HG03108 (cell line): Measurements from ENCODE around the gene DARS1.

Experiments
- ATAC-seq: cut with Tn5 transposase; IDR thresholded peaks from one replicate; pipeline ENCODE4 v1.9.1; 2021; ENCODE audit warnings: moderate library complexity; ENCODE audit not compliant: unreplicated experiment

Gene DARS1

DNA sequence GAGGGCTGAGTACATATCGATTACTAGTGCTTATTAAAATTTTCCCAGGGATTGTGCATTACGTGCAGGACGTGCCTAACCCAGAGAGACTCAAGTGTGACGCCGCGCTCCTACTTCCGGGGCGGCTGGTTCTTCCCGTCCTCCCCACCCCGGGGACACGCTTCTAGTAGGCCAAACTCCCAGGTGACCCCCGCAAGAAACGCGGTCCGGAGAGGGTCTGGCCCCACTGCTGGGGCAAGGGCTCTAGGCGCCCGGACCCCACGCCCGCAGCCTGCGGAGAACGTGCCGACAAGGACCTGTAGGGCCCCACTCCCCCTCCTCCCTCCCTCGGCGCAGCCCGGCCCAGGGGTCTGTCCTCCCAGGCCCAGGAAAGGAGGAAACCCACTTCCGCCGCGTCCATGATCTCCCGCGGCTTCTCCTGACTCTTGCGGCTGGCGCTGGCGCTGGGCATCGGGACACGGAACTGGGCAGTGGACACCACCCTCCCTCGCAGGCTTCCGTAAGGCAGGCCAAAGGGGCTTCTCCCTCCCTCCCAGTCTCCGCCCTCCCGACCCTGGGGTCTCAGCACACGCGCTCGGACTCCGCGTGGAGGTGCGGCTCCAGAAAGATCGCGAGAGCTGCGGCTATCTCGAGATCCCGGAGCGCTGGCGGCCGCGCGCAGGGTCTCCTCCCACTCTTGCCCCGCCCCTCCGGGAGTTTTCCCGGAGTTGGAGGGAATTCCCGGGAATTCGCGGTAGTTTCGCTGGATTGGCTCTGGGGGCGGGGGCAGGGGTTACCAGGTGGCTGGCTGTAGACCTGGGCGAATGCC is at the start of gene DARS1:
DARS1 (minus strand) TSS at position 609 of the 808 bp plus-strand sequence; CDS start at position 451, 158 bp downstream.
- ATAC-seq, result peak; percentile 71

DNA sequence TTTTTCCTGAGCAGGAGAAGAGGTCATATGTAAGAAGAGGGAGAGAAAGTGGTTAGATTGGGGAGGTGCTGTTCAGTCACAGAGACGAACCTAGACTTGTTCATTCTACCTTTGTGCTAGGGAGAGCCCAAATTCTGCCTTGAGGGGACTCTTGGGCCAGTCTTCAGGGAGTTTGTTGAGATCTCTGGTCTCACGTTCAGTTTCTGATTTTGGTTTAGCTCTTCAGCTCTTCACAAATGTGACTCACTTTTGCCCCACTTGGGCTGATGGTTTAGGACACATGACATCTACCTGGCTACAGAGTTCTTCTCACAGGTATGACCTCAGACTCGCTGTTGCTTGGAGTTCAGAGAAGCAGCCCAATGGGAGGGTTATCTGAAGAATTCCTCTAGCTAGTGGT is 49.2 kb upstream of the DARS1 start:
- no peak for ATAC-seq

DNA sequence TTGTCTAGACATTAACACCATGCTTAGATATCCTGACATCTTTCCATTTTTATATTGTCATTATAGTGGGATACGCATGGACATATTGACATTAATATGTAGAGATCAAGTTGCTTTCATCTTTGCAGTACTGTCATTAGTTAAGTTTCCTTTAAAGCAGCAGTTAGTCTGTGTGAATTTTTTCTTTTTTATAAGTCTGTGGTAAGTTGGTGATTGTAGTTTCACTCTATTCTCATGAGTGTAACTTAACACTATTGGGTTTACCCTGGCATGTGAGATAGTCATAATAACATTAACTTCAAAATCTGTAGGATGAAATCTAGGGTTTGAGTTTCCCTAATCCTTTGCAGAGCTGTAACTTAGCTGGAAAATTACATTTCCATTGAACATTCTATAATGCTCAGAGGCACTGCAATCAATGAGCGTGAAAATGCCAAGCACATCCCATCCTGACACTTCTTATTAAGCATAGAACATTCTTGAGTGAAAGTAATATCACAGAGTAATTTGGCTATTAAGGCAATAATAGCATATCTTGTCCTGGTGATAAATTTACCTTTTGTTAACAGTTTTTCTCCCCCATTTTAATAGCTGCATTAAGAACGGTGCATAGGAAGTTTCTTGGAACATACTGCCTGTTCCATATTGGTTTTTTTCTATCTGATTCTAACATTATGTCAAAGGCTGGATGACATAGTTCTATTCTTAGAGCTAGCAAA is 47.5 kb upstream of the DARS1 start:
- no peak for ATAC-seq

DNA sequence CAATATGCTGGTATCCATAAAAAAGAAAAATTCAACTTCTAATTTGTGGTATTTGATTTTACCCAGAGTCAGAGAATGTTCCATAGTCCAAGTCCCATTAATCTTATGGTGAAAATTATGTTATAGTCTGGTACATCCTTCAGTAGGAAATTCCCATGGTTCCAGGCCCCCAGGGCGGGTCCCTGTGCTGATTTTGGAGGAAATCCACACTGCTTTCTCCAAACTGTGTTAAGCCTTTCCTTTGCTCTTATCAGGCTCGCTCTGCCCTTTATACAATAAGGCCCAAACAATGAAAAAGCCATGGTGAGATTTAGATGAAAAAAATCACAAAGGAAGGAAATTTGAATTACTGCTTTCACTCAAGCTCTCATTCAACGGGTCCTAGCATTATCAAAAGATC is 46.8 kb upstream of the DARS1 start:
- ATAC-seq, result no peak

DNA sequence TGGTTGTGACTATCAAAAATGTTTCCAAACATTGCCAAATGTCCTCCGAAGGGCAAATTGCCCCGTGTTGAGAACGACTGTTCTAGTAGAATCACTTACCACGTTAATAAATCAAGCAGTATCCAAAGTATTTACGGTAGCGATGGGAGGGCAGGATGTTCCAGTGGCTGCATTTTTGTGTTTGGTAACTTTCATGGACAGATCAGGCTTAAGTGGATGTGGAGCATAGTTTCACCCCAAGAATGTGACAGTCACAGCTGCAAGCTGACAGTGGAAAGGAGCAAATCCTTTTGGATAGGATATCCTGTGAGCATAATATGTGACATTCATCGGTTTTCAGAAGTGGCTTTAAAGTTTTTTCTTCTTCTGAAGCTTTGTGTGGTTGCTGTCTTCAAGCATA is 46.3 kb upstream of the DARS1 start:
- ATAC-seq, result no peak

DNA sequence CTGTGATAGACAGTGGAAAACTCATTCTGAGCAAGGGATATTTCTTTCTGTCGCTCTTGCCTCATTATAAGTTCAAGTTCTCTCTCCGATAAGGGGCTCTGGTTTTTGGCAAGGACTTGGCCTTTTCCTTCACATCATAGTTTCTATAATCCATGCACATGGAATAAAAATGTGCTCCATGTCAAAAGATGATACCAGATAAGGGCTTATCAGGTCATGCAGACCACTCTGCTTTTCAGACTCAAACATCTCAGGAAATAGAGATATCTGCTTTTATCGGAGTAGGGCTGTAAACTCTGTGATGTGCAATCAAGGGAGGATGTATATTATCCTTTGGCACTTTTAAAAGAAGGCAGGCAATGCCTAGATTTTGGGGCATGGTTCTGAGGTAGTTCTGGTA is 45.0 kb upstream of the DARS1 start:
- ATAC-seq, result no peak

DNA sequence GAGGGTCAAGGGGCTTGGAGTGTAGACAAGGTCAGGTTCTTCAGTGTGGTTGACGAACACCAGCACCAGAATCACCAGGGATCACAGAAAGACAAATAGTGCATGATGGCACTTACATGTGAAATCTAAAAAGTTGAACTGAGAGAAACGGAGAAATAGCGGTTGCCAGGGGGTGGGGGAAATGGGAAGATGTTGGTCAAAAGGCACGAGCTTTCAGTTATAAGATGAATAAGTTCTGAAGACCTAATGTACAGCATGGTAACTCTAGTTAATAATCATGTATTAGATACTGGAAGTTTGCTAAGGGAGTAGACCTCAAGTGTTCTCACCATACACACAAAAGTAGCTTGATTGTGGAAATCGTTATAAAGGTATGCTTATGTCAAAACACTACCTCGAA is 43.7 kb upstream of the DARS1 start:
- peak; percentile 82 for ATAC-seq

DNA sequence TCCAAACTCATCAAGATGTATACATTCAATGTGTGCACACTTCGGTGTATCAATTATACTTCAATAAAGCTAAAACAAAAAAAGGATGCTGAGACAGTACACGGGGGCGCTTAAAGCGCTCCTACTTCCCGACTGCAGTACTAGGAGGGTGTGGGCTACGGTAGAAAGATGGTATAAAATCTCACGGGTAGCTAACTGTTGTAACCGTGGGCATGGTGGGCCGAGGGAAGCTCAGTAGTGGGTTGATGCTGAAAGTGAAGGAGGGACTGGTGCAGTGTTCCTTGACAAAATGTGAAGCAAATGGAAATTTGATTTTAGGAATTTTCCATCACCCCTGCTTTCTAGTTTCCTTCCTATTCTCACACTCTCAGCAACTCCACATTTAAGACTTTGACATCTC is 42.6 kb upstream of the DARS1 start:
- ATAC-seq, result no peak

DNA sequence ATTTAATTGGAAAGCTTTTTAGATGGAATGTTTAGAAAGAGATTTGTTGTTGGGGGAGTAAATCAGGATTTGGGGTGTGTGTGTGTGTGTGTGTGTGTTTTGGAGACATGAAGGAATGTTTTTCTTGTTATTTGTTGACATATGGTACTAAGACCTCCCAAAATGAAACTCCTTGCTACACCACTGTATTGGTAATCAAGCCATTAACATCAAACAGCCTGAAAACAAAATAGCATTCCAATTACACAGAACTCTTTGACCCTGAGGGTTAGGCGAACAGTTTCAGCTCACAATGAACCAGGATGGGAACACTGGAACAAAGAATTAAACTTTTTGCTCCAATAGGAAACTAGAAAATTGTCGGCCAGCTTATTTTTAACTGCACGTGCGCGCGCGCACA is 41.7 kb upstream of the DARS1 start:
- ATAC-seq, result no peak

DNA sequence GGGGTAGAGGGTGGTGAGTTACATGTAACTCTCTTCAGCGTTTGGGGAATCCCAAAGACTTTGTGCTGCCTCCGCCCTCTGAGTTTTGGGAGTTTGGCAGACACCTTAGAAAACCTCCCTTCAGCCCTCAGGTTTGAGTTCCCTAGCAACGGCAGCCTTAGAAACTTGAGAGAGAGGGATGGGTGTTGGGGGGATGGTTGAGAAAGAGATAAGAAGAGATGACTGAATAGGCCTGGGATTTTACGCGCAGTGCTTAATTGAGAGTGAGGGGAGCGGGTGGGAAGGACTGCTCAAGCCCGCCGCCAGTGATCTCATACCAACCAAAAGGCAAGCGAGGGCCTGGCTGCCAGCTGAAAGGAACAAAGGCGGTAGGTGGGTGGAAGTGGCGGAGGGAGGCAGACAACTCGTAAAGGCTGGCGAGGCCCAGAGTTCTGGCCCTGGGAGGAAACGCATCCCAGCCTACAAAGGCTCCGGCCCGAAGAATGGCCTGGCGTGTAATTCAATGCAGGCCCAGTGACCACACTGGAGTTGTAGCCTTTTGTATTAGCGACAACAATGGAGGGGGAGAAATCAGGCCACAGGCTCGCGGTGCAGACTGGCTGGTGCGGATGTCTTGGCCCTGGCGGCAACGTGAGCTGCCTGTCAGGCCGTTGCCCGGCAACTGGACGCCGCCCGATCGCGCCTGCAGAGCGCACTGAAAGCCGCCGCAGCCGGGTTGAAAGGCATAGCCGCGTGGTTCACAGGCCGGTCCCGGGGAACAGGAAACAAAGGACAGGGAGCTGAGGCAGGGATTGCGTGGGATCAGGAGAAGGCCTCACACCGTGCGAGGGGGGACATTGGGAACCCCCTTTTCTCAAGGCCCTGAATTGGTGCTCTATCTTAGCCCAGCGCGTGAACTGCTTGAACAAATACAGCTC is 39.9 kb upstream of the DARS1 start:
- no peak for ATAC-seq

DNA sequence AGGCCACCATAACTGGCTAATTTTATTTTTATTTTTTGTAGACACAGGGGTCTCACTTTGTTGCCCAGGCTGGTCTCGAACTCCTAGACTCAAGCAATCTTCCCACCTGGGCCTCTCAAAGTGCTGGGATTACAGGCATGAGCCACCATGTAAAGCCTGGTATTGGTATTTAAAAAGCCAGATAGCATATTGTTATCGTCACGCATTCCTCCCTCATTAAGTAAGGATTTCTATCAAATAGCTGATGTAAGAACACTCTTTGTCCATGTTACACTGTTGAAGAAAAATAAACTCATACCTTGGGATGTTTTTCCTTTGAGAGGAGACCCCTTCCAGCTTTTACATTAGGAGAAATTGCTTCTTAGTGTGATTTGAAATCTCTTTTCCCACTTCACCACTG is 39.2 kb upstream of the DARS1 start:
- ATAC-seq, result no peak

DNA sequence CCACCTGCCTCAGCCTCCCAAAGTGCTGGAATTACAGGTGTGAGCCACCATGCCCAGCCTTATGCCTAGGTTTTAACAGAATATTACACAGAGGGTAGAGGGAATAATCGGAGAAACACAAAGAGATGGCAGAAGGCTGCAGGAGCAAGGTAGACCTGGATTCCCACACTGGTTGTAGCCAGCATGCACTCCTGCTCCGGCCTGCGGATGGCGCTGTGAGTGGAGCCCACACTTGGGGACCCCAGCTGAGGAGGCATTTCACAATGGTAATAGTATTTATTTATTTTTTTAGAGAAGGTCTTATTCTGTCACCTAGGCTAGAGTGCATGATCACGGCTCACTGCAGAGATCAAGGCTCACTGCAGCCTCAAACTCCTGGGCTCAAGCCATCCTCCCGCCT is 38.8 kb upstream of the DARS1 start:
- ATAC-seq, result no peak

DNA sequence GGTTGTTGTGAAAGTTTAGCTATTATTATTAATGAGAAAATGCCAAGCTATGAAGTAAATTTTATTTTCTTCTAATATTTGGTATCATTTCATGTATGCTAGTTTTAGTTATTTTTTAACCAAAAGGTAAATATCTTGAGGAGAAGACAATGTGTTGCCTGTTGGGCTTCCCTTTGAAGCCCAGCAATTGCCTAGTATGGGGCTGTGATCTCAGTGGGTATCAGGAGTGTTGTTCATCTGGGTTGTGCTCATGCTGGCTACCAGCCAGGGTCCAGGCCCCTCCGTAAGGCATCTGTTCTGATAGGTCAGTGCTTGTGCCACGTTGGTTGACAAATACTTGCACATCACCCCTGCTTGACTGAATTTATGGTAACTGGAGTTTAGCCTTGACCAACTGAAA is 38.0 kb upstream of the DARS1 start:
- ATAC-seq, result no peak

DNA sequence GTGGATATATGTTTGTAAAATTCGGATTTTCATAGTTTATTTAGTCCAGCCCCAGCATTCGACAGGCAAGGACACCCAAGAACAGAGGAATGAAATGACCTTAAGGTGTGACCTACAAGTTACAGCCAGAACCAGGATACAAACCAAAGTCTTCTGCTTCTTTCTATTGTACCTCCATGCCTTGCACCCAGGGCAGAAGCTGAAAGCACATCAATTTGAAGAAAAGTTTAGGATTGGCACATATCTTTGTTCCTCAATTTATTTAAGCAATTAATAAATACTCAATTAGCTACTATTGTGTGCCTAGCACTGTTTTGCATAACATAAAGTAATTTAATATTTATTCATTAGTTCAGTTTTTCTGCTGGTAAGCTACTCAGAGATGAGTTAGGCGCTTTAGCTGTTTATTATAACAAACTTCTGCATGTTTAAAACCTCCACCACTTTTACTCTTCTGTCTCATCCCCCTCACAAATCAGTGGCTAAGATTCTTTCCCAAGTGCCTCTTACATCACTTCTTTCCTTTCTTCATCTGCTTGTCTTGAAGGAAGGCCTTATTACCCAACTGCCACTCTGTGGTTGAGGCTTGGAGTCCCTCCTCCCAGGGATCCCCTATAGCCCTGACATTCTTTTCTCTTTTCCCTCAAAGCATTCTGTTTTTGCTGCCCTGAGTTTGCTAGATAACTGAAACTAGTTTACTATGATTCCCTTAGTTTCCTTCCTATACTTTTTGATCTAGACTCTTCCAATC is 37.1 kb upstream of the DARS1 start:
- ATAC-seq, result no peak

DNA sequence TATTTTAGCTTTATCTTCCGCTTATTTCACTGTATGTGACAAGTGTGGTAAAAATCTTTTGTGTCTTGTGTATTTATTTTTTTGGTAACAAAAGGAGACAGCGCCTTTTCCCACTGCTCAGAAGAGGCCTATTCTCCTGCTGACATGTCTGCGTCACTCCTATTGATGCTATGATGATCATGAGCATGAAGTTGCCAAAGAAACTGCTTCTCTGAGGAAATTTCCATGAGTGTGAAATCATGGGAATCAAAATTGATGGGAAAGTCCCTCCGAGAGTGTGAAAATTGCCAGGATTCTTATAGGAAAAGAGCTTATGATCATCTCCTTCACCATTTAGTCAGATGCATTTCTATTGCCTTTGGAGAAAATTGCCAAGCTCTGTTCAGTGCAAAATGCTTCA is 36.5 kb upstream of the DARS1 start:
- ATAC-seq, result no peak

DNA sequence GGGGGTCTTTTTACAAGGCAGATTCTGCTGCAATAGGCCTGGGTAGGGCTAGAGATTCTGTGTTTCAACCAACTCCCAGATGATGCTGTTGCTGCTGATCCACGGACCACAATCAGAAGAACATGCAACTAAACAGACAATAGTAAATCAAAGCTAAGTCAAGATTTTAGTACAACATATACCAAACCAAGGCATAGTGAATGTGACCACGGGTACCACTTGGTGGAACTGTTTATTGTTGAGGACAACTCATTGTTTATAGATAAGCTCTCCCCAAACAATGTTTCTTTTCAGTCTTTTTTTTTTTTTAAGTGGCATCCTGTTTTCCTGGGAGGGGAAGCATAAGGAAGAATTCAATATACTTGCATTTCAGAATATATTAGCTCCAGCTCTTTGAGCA is 36.0 kb upstream of the DARS1 start:
- no peak for ATAC-seq

DNA sequence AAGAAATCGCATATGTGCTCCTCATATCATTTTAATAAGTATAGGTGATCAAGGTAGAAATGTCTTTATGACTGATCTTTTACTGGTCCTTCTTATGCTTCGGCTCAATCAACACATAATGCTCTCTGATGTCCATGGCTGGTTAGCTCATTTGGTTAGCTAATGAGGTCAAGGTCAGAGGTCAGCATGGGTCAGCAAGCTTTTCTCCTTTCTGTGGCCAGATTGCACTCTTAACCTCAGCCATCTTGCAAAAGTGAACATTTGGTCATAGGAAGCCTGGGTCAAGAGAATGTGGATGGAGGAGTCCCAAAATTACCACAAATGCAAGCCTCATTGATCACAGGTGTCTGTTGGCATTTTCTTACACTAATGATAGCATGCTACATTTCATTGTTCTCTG is 35.4 kb upstream of the DARS1 start:
- ATAC-seq, result no peak

DNA sequence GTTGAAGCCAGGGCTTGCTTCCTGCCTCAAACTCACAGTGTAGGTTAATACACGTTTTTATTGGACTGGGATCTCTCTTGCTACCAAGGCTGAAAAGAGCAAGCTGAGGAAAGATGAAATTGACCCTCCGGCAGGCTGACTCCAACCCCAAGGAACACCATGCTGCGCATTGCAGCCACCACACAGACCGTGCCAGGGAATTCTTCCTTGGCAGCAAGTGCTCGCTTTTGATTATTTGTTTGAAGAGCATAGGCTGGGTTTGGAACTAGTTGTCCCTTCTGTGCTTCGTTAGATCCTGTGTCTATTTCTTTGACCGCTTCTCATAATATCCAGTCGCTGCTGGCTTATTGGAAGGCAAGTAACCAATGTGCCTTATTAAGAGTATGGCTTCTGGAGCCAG is 34.4 kb upstream of the DARS1 start:
- ATAC-seq, result no peak

DNA sequence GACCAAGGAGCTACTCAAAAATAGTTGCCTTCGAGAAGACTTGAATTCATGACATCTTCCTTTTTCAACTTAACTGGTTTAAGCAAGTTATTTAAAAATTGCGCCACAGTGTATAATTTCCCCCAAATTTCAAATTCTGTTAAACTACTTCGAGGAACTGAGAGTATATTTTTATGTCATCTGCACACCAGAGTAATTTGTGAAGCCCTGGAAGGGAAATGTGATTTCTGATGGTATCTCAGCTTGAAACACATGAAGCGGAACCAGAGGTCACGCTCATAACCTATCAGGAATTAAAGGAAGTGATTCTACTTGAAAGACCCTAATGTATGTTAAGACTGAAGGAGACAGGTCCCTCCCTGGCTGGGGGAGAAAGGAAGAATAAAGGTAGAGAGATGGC is 33.9 kb upstream of the DARS1 start:
- ATAC-seq, result peak; percentile 65

DNA sequence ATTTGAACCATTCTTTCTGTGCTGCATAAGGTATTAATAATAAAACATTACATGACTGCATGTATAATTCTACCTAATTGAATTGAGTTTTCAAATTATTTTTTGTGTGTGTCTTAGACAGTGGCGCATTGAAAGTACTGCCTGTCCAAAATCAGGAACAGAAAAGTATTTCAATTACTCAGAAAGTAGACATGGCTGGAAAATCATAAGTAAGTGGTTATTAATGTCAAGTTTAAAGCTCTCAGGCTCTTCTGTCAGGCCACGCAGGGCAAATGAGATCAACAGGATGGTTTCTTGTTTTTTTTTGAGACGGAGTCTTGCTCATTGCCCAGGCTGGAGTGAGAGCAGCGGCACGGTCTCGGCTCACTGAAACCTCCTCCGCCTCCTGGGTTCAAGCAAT is 32.4 kb upstream of the DARS1 start:
- no peak for ATAC-seq

DNA sequence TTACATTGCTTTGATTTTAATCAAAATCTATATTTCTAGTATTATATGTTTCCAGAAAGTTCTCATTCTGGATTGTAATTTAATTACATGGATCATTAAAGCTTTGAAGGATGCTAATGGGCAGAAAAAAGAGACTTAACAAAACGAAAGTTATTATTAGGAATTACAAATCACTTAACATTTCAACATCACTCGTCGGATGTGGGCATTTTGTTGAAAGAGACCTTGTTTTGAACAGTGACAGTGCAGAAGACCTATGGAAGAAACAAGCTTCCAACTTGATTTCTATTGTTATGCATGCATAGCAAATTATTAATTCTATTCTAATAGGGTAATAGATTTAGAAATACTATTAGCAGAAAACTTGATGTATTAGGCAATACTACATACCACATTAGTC is 31.4 kb upstream of the DARS1 start:
- ATAC-seq, result no peak
